H9 (cell line): ENCODE data around the gene CDC42EP5. TPM values are rescaled to one million over a fixed set of nuclear protein-coding genes. Genes with fewer than 3 reads are reported as not detected.
A peak's percentile ranks its signal among the peaks of the same experiment; 100 is the strongest.

Source experiments
- DNase-seq: peaks from one replicate; pipeline ENCODE4 v3.0.0-alpha.2; 2017
- H2AFZ ChIP-seq: one replicate; pipeline ENCODE4 v1.6.1; 2013; ENCODE audit warnings: mild to moderate bottlenecking, low read length, control low read depth, moderate library complexity
- H2AK5ac ChIP-seq: 2 replicates; pipeline ENCODE4 v1.6.1; 2013; ENCODE audit warnings: low read length, control low read depth, mixed read lengths; ENCODE audit not compliant: insufficient read length
- H2BK120ac ChIP-seq: one replicate; pipeline ENCODE4 v1.6.1; 2013; ENCODE audit warnings: low read depth, mild to moderate bottlenecking, low read length, control low read depth, inconsistent platforms; ENCODE audit not compliant: poor library complexity, severe bottlenecking
- H2BK12ac ChIP-seq: 2 replicates; pipeline ENCODE4 v1.6.1; 2013; ENCODE audit warnings: low read length, control low read depth, mixed read lengths, low read depth; ENCODE audit not compliant: insufficient read length
- H2BK15ac ChIP-seq: 2 replicates; pipeline ENCODE4 v1.6.1; 2013; ENCODE audit warnings: low read depth, low read length, control low read depth
- H2BK20ac ChIP-seq: one replicate; pipeline ENCODE4 v1.6.1; 2013; ENCODE audit warnings: low read depth, mild to moderate bottlenecking, low read length, control low read depth, inconsistent platforms; ENCODE audit not compliant: poor library complexity, severe bottlenecking
- H2BK5ac ChIP-seq: 2 replicates; pipeline ENCODE4 v1.6.1; 2013; ENCODE audit warnings: low read length, control low read depth, mixed read lengths; ENCODE audit not compliant: insufficient read length
- H3K14ac ChIP-seq: 2 replicates; pipeline ENCODE4 v1.6.1; 2013; ENCODE audit warnings: low read length, control low read depth; ENCODE audit not compliant: insufficient read depth
- H3K18ac ChIP-seq: 2 replicates; pipeline ENCODE4 v1.6.1; 2013; ENCODE audit warnings: low read depth, mild to moderate bottlenecking, mixed read lengths, low read length, control low read depth; ENCODE audit not compliant: insufficient read length
- H3K23ac ChIP-seq: 2 replicates; pipeline ENCODE4 v1.6.1; 2013; ENCODE audit warnings: low read length, control low read depth, mixed read lengths, low read depth; ENCODE audit not compliant: insufficient read length
- H3K23me2 ChIP-seq: 2 replicates; pipeline ENCODE4 v1.6.1; 2013; ENCODE audit warnings: low read depth, mild to moderate bottlenecking, mixed read lengths, low read length, control low read depth; ENCODE audit not compliant: insufficient read length, poor library complexity, severe bottlenecking
- H3K27ac ChIP-seq: 2 replicates; pipeline ENCODE4 v1.5.1; 2013; ENCODE audit warnings: low read length, control low read depth, mixed read lengths, low read depth; ENCODE audit not compliant: insufficient read length
- H3K27me3 ChIP-seq: 2 replicates; pipeline ENCODE4 v1.6.1; 2013; ENCODE audit warnings: low read length, control low read depth, inconsistent platforms; ENCODE audit not compliant: insufficient read depth
- H3K4ac ChIP-seq: 2 replicates; pipeline ENCODE4 v1.6.1; 2013; ENCODE audit warnings: low read depth, mild to moderate bottlenecking, control low read depth, inconsistent platforms, low read length, moderate library complexity
- H3K4me1 ChIP-seq: 2 replicates; pipeline ENCODE4 v1.6.1; 2013; ENCODE audit warnings: low read length, control low read depth, inconsistent platforms; ENCODE audit not compliant: insufficient read depth
- H3K4me2 ChIP-seq: 2 replicates; pipeline ENCODE4 v1.6.1; 2013; ENCODE audit warnings: low read length, control low read depth, mixed read lengths; ENCODE audit not compliant: insufficient read length, insufficient read depth
- H3K56ac ChIP-seq: 2 replicates; pipeline ENCODE4 v1.6.1; 2013; ENCODE audit warnings: low read depth, mild to moderate bottlenecking, mixed read lengths, low read length, control low read depth; ENCODE audit not compliant: insufficient read length
- H3K79me1 ChIP-seq: 2 replicates; pipeline ENCODE4 v1.6.1; 2013; ENCODE audit warnings: low read depth, mild to moderate bottlenecking, moderate library complexity, low read length, control low read depth, inconsistent platforms; ENCODE audit not compliant: insufficient read depth, poor library complexity, severe bottlenecking
- H3K79me2 ChIP-seq: 2 replicates; pipeline ENCODE4 v1.6.1; 2013; ENCODE audit warnings: low read length, control low read depth, inconsistent platforms; ENCODE audit not compliant: insufficient read depth
- H3K9ac ChIP-seq: 2 replicates; pipeline ENCODE4 v1.6.1; 2013; ENCODE audit warnings: low read length, control low read depth, mixed read lengths; ENCODE audit not compliant: insufficient read length; ENCODE audit errors: extremely low read depth
- H3K9me3 ChIP-seq: one replicate; pipeline ENCODE4 v1.6.1; 2013; ENCODE audit warnings: low read depth, low read length, inconsistent platforms; ENCODE audit not compliant: control insufficient read depth
- H3T11ph ChIP-seq: one replicate; pipeline ENCODE4 v1.6.1; 2013; ENCODE audit warnings: mild to moderate bottlenecking, low read length, control low read depth, inconsistent platforms
- H4K20me1 ChIP-seq: one replicate; pipeline ENCODE4 v1.6.1; 2013; ENCODE audit not compliant: control insufficient read depth, insufficient read length, insufficient read depth
- H4K5ac ChIP-seq: 2 replicates; pipeline ENCODE4 v1.6.1; 2013; ENCODE audit warnings: low read depth, mild to moderate bottlenecking, mixed read lengths, low read length, control low read depth; ENCODE audit not compliant: insufficient read length
- H4K8ac ChIP-seq: replicated peaks from 2 replicates; pipeline ENCODE4 v1.6.1; 2013; ENCODE audit warnings: low read length, control low read depth, mixed read lengths, low read depth; ENCODE audit not compliant: insufficient read length
- H4K91ac ChIP-seq: 2 replicates; pipeline ENCODE4 v1.6.1; 2013; ENCODE audit warnings: low read depth, mild to moderate bottlenecking, moderate library complexity, mixed read lengths, low read length, control low read depth; ENCODE audit not compliant: insufficient read length
- H3K27ac Mint-ChIP-seq, 3 experiments: 2 replicates in 2 of 3; 3 replicates in 1 of 3; pipeline ENCODE4 v1.8.0; 2020 to 2021; ENCODE audit warnings: mixed read lengths in 3 of 3, mild to moderate bottlenecking in 1 of 3, moderate library complexity in 1 of 3
- H3K27me3 Mint-ChIP-seq: 2 replicates; pipeline ENCODE4 v1.8.0; 2021; ENCODE audit warnings: low read depth, mild to moderate bottlenecking, moderate library complexity, mixed read lengths
- H3K36me3 Mint-ChIP-seq, 3 experiments: 2 replicates in 2 of 3; 3 replicates in 1 of 3; pipeline ENCODE4 v1.8.0; 2020 to 2021; ENCODE audit warnings: low read depth in 3 of 3, mixed read lengths in 3 of 3; ENCODE audit not compliant: insufficient read depth in 1 of 3
- H3K4me1 Mint-ChIP-seq, 2 experiments: 2 replicates each; pipeline ENCODE4 v1.8.0; 2020; ENCODE audit warnings: mixed read lengths in 2 of 2
- H3K4me3 Mint-ChIP-seq, 2 experiments: 2 replicates in 1 of 2; 3 replicates in 1 of 2; pipeline ENCODE4 v1.8.0; 2020 to 2021; ENCODE audit warnings: mild to moderate bottlenecking in 2 of 2, mixed read lengths in 2 of 2, moderate library complexity in 1 of 2
- H3K9me3 Mint-ChIP-seq, 2 experiments: 2 replicates in 1 of 2; 3 replicates in 1 of 2; pipeline ENCODE4 v1.8.0; 2020; ENCODE audit warnings: mild to moderate bottlenecking in 2 of 2, mixed read lengths in 2 of 2, moderate library complexity in 1 of 2
- CTCF ChIP-seq: fragments of 200-600 bp; sonication (generic); conservative IDR thresholded peaks from 3 replicates; pipeline ENCODE4 v1.8.0; 2021; ENCODE audit warnings: antibody characterized with exemption, mild to moderate bottlenecking
- WGBS: extraction: QIAGEN DNeasy Blood & Tissue Kit; methylation state at CpG from one replicate; pipeline ENCODE4 v1.1.7; 2013; ENCODE audit warnings: missing lambda C conversion rate, low lambda C conversion rate, mixed read lengths; ENCODE audit not compliant: insufficient read length; ENCODE audit errors: extremely low coverage; 5-methylcytosine and 5-hydroxymethylcytosine counted together
- total RNA-seq: library from RNA; stranded (reverse); gene quantifications from 2 replicates; pipeline ENCODE4 v1.2.1, GENCODE V29; 2021

The CDC42EP5 gene
- total RNA-seq, 1 experiment from 2014 or later = 1.6 TPM

- no peak overlapping the region for H4K91ac ChIP-seq
- no peak overlapping the region for H3T11ph ChIP-seq
- no peak overlapping the region for H3K56ac ChIP-seq
- Mint-ChIP-seq H3K36me3 (peaks cover 46 to 84% (median 81%) of the 10 kb centered on the region in 3 experiments), H3K4me3 (no peak overlapping the region), H3K9me3 (peaks cover 0 to 2% of the 10 kb centered on the region in 2 experiments; a peak in 1 of 5 replicates), H3K4me1 (peaks cover 5 to 7% of the 10 kb centered on the region in 2 experiments; a peak in 3 of 4 replicates), H3K27ac (0 out of 7 replicates have a peak overlapping the region, but pooled peaks of 1 of the 3 experiments have one; percentile 91), H3K27me3 (no peaks in the 10 kb centered on the region)
- no peak overlapping the region for H3K9ac ChIP-seq
- no peaks in the 10 kb centered on the region for H3K79me2 ChIP-seq
- no peak overlapping the region for H3K27ac ChIP-seq
- no peak for DNase-seq
- no peak for TF ChIP-seq CTCF
- no peaks in the 10 kb centered on the region for H3K9me3 ChIP-seq
- H3K23ac ChIP-seq = no peak overlapping the region
- H3K23me2 ChIP-seq = peaks cover 3% of the 10 kb centered on the region
- H2BK12ac ChIP-seq = no peak overlapping the region
- H4K5ac ChIP-seq = no peak overlapping the region
- no peak overlapping the region for H3K18ac ChIP-seq
- H2BK5ac ChIP-seq = no peak overlapping the region
- H3K27me3 ChIP-seq = no peaks in the 10 kb centered on the region
- no peak overlapping the region for H2AK5ac ChIP-seq
- no peak overlapping the region for H3K4me2 ChIP-seq
- no peaks in the 10 kb centered on the region for H3K79me1 ChIP-seq
- H3K4me1 ChIP-seq = no peaks in the 10 kb centered on the region
- no peak overlapping the region for H2BK120ac ChIP-seq
- no peak overlapping the region for H2BK20ac ChIP-seq
- no peak overlapping the region for H2BK15ac ChIP-seq
- no peak overlapping the region for H2AFZ ChIP-seq
- H4K8ac ChIP-seq = no peak overlapping the region
- no peaks in the 10 kb centered on the region for H4K20me1 ChIP-seq
- H3K14ac ChIP-seq = no peak overlapping the region
- no peak overlapping the region for H3K4ac ChIP-seq
- WGBS = no CpG with 5 or more reads among the region's 42 CpGs
Measured at GRCh38 chr19:54457773-54458647, 15.1 kb downstream of the CDC42EP5 start.
